Neural progenitor cell (in vitro differentiated cells): Measurements from ENCODE around the gene SLC5A3.

Experiments
- EZH2 ChIP-seq: fragments of 200-600 bp; sonication (generic); IDR thresholded peaks from 2 replicates; pipeline ENCODE4 v1.6.1; 2017; ENCODE audit warnings: antibody characterized with exemption, mild to moderate bottlenecking, moderate library complexity
- TF ChIP-seq, protein P1 (sequence below): fragments of 200-600 bp; sonication (generic); IDR thresholded peaks from 2 replicates; pipeline ENCODE4 v1.5.1; 2017; ENCODE audit warnings: antibody characterized with exemption, mild to moderate bottlenecking

DNA sequence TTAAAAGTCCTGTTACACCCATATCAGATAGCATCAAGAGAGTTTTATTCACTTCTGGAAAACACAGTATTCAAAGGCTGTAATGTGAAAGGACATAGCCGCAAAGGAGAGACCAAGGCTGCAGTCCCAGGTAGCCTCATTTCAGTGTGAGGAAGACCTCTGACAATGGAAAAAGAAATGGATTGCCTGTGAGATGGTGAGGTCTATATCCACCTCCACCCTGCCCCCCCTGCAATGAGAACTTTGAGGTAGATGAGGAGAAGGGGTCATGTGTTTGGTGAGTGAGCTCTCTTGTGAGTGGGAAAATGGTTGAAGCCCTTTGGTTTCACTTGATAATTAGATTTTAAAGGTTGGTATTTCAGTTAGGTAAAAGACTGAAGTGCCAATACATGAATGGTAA, 3.5 kb downstream of the SLC5A3 start:
- TF ChIP-seq, protein P1, sequence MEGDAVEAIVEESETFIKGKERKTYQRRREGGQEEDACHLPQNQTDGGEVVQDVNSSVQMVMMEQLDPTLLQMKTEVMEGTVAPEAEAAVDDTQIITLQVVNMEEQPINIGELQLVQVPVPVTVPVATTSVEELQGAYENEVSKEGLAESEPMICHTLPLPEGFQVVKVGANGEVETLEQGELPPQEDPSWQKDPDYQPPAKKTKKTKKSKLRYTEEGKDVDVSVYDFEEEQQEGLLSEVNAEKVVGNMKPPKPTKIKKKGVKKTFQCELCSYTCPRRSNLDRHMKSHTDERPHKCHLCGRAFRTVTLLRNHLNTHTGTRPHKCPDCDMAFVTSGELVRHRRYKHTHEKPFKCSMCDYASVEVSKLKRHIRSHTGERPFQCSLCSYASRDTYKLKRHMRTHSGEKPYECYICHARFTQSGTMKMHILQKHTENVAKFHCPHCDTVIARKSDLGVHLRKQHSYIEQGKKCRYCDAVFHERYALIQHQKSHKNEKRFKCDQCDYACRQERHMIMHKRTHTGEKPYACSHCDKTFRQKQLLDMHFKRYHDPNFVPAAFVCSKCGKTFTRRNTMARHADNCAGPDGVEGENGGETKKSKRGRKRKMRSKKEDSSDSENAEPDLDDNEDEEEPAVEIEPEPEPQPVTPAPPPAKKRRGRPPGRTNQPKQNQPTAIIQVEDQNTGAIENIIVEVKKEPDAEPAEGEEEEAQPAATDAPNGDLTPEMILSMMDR = no peak
- no peak for TF ChIP-seq EZH2
